H9 (cell line): ENCODE data around the gene C3orf49. TPM values are rescaled to one million over a fixed set of nuclear protein-coding genes. Genes with fewer than 3 reads are reported as not detected.

Source experiments
- DNase-seq: peaks from one replicate; pipeline ENCODE4 v3.0.0-alpha.2; 2017
- H2AFZ ChIP-seq: one replicate; pipeline ENCODE4 v1.6.1; 2013; ENCODE audit warnings: mild to moderate bottlenecking, low read length, control low read depth, moderate library complexity
- H2AK5ac ChIP-seq: 2 replicates; pipeline ENCODE4 v1.6.1; 2013; ENCODE audit warnings: low read length, control low read depth, mixed read lengths; ENCODE audit not compliant: insufficient read length
- H2BK120ac ChIP-seq: one replicate; pipeline ENCODE4 v1.6.1; 2013; ENCODE audit warnings: low read depth, mild to moderate bottlenecking, low read length, control low read depth, inconsistent platforms; ENCODE audit not compliant: poor library complexity, severe bottlenecking
- H2BK12ac ChIP-seq: 2 replicates; pipeline ENCODE4 v1.6.1; 2013; ENCODE audit warnings: low read length, control low read depth, mixed read lengths, low read depth; ENCODE audit not compliant: insufficient read length
- H2BK15ac ChIP-seq: 2 replicates; pipeline ENCODE4 v1.6.1; 2013; ENCODE audit warnings: low read depth, low read length, control low read depth
- H2BK20ac ChIP-seq: one replicate; pipeline ENCODE4 v1.6.1; 2013; ENCODE audit warnings: low read depth, mild to moderate bottlenecking, low read length, control low read depth, inconsistent platforms; ENCODE audit not compliant: poor library complexity, severe bottlenecking
- H2BK5ac ChIP-seq: 2 replicates; pipeline ENCODE4 v1.6.1; 2013; ENCODE audit warnings: low read length, control low read depth, mixed read lengths; ENCODE audit not compliant: insufficient read length
- H3K14ac ChIP-seq: 2 replicates; pipeline ENCODE4 v1.6.1; 2013; ENCODE audit warnings: low read length, control low read depth; ENCODE audit not compliant: insufficient read depth
- H3K18ac ChIP-seq: 2 replicates; pipeline ENCODE4 v1.6.1; 2013; ENCODE audit warnings: low read depth, mild to moderate bottlenecking, mixed read lengths, low read length, control low read depth; ENCODE audit not compliant: insufficient read length
- H3K23ac ChIP-seq: 2 replicates; pipeline ENCODE4 v1.6.1; 2013; ENCODE audit warnings: low read length, control low read depth, mixed read lengths, low read depth; ENCODE audit not compliant: insufficient read length
- H3K23me2 ChIP-seq: 2 replicates; pipeline ENCODE4 v1.6.1; 2013; ENCODE audit warnings: low read depth, mild to moderate bottlenecking, mixed read lengths, low read length, control low read depth; ENCODE audit not compliant: insufficient read length, poor library complexity, severe bottlenecking
- H3K27ac ChIP-seq: 2 replicates; pipeline ENCODE4 v1.5.1; 2013; ENCODE audit warnings: low read length, control low read depth, mixed read lengths, low read depth; ENCODE audit not compliant: insufficient read length
- H3K27me3 ChIP-seq: 2 replicates; pipeline ENCODE4 v1.6.1; 2013; ENCODE audit warnings: low read length, control low read depth, inconsistent platforms; ENCODE audit not compliant: insufficient read depth
- H3K4ac ChIP-seq: 2 replicates; pipeline ENCODE4 v1.6.1; 2013; ENCODE audit warnings: low read depth, mild to moderate bottlenecking, control low read depth, inconsistent platforms, low read length, moderate library complexity
- H3K4me1 ChIP-seq: 2 replicates; pipeline ENCODE4 v1.6.1; 2013; ENCODE audit warnings: low read length, control low read depth, inconsistent platforms; ENCODE audit not compliant: insufficient read depth
- H3K4me2 ChIP-seq: 2 replicates; pipeline ENCODE4 v1.6.1; 2013; ENCODE audit warnings: low read length, control low read depth, mixed read lengths; ENCODE audit not compliant: insufficient read length, insufficient read depth
- H3K56ac ChIP-seq: 2 replicates; pipeline ENCODE4 v1.6.1; 2013; ENCODE audit warnings: low read depth, mild to moderate bottlenecking, mixed read lengths, low read length, control low read depth; ENCODE audit not compliant: insufficient read length
- H3K79me1 ChIP-seq: 2 replicates; pipeline ENCODE4 v1.6.1; 2013; ENCODE audit warnings: low read depth, mild to moderate bottlenecking, moderate library complexity, low read length, control low read depth, inconsistent platforms; ENCODE audit not compliant: insufficient read depth, poor library complexity, severe bottlenecking
- H3K79me2 ChIP-seq: 2 replicates; pipeline ENCODE4 v1.6.1; 2013; ENCODE audit warnings: low read length, control low read depth, inconsistent platforms; ENCODE audit not compliant: insufficient read depth
- H3K9ac ChIP-seq: 2 replicates; pipeline ENCODE4 v1.6.1; 2013; ENCODE audit warnings: low read length, control low read depth, mixed read lengths; ENCODE audit not compliant: insufficient read length; ENCODE audit errors: extremely low read depth
- H3K9me3 ChIP-seq: one replicate; pipeline ENCODE4 v1.6.1; 2013; ENCODE audit warnings: low read depth, low read length, inconsistent platforms; ENCODE audit not compliant: control insufficient read depth
- H3T11ph ChIP-seq: one replicate; pipeline ENCODE4 v1.6.1; 2013; ENCODE audit warnings: mild to moderate bottlenecking, low read length, control low read depth, inconsistent platforms
- H4K20me1 ChIP-seq: one replicate; pipeline ENCODE4 v1.6.1; 2013; ENCODE audit not compliant: control insufficient read depth, insufficient read length, insufficient read depth
- H4K5ac ChIP-seq: 2 replicates; pipeline ENCODE4 v1.6.1; 2013; ENCODE audit warnings: low read depth, mild to moderate bottlenecking, mixed read lengths, low read length, control low read depth; ENCODE audit not compliant: insufficient read length
- H4K8ac ChIP-seq: replicated peaks from 2 replicates; pipeline ENCODE4 v1.6.1; 2013; ENCODE audit warnings: low read length, control low read depth, mixed read lengths, low read depth; ENCODE audit not compliant: insufficient read length
- H4K91ac ChIP-seq: 2 replicates; pipeline ENCODE4 v1.6.1; 2013; ENCODE audit warnings: low read depth, mild to moderate bottlenecking, moderate library complexity, mixed read lengths, low read length, control low read depth; ENCODE audit not compliant: insufficient read length
- H3K27ac Mint-ChIP-seq, 3 experiments: 2 replicates in 2 of 3; 3 replicates in 1 of 3; pipeline ENCODE4 v1.8.0; 2020 to 2021; ENCODE audit warnings: mixed read lengths in 3 of 3, mild to moderate bottlenecking in 1 of 3, moderate library complexity in 1 of 3
- H3K27me3 Mint-ChIP-seq: 2 replicates; pipeline ENCODE4 v1.8.0; 2021; ENCODE audit warnings: low read depth, mild to moderate bottlenecking, moderate library complexity, mixed read lengths
- H3K36me3 Mint-ChIP-seq, 3 experiments: 2 replicates in 2 of 3; 3 replicates in 1 of 3; pipeline ENCODE4 v1.8.0; 2020 to 2021; ENCODE audit warnings: low read depth in 3 of 3, mixed read lengths in 3 of 3; ENCODE audit not compliant: insufficient read depth in 1 of 3
- H3K4me1 Mint-ChIP-seq, 2 experiments: 2 replicates each; pipeline ENCODE4 v1.8.0; 2020; ENCODE audit warnings: mixed read lengths in 2 of 2
- H3K4me3 Mint-ChIP-seq, 2 experiments: 2 replicates in 1 of 2; 3 replicates in 1 of 2; pipeline ENCODE4 v1.8.0; 2020 to 2021; ENCODE audit warnings: mild to moderate bottlenecking in 2 of 2, mixed read lengths in 2 of 2, moderate library complexity in 1 of 2
- H3K9me3 Mint-ChIP-seq, 2 experiments: 2 replicates in 1 of 2; 3 replicates in 1 of 2; pipeline ENCODE4 v1.8.0; 2020; ENCODE audit warnings: mild to moderate bottlenecking in 2 of 2, mixed read lengths in 2 of 2, moderate library complexity in 1 of 2
- WGBS: extraction: QIAGEN DNeasy Blood & Tissue Kit; methylation state at CpG from one replicate; pipeline ENCODE4 v1.1.7; 2013; ENCODE audit warnings: missing lambda C conversion rate, low lambda C conversion rate, mixed read lengths; ENCODE audit not compliant: insufficient read length; ENCODE audit errors: extremely low coverage; 5-methylcytosine and 5-hydroxymethylcytosine counted together
- total RNA-seq: library from RNA; stranded (reverse); gene quantifications from 2 replicates; pipeline ENCODE4 v1.2.1, GENCODE V29; 2021
- TF ChIP-seq, protein P1 (sequence below): fragments of 200-600 bp; sonication (generic); conservative IDR thresholded peaks from 3 replicates; pipeline ENCODE4 v1.8.0; 2021; ENCODE audit warnings: antibody characterized with exemption, mild to moderate bottlenecking

C3orf49 gene
- total RNA-seq, 1 experiment from 2014 or later, result not detected

DNA sequence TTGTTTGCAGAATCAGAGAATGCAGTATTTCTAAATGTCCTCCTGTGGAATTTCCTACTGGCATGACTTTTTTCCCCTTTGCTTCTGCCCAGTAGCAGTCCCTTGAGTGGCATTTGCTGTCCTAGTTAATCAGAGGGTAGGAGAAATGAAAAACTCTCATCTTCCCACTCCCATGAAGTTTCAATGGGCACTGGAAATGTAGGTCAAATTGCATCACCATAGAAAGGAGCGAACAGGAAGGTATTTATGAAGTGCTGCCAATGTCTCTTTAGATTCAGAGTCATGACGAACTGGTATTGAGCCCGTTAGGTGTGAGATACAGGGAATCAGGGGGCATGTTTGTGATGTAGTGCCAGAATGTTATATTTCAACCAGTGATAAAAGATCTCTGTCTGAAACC is 67.8 kb downstream of the C3orf49 start:
- Histone ChIP-seq H3K79me1 (no peaks in the 10 kb centered on the region), H3K27me3 (no peaks in the 10 kb centered on the region), H3K23me2 (no peaks in the 10 kb centered on the region), H3K4ac (no peak overlapping the region), H2BK12ac (no peak overlapping the region), H2BK15ac (no peak overlapping the region), H4K5ac (no peak overlapping the region), H2AFZ (no peak overlapping the region), H2BK20ac (no peak overlapping the region), H2AK5ac (no peak overlapping the region), H3K23ac (no peak overlapping the region), H3K9me3 (no peaks in the 10 kb centered on the region), H3K4me1 (peaks cover 5% of the 10 kb centered on the region; the same call in 1 of the 2 replicates), H3K79me2 (no peaks in the 10 kb centered on the region), H4K20me1 (no peaks in the 10 kb centered on the region), H3K9ac (no peak overlapping the region), H2BK120ac (no peak overlapping the region), H4K8ac (no peak overlapping the region), H3K27ac (no peak overlapping the region), H2BK5ac (no peak overlapping the region), H3T11ph (no peak overlapping the region), H3K14ac (no peak overlapping the region), H3K56ac (no peak overlapping the region), H3K4me2 (no peak overlapping the region), H4K91ac (peak overlapping the region; percentile 29), H3K18ac (no peak overlapping the region)
- TF ChIP-seq, protein P1, sequence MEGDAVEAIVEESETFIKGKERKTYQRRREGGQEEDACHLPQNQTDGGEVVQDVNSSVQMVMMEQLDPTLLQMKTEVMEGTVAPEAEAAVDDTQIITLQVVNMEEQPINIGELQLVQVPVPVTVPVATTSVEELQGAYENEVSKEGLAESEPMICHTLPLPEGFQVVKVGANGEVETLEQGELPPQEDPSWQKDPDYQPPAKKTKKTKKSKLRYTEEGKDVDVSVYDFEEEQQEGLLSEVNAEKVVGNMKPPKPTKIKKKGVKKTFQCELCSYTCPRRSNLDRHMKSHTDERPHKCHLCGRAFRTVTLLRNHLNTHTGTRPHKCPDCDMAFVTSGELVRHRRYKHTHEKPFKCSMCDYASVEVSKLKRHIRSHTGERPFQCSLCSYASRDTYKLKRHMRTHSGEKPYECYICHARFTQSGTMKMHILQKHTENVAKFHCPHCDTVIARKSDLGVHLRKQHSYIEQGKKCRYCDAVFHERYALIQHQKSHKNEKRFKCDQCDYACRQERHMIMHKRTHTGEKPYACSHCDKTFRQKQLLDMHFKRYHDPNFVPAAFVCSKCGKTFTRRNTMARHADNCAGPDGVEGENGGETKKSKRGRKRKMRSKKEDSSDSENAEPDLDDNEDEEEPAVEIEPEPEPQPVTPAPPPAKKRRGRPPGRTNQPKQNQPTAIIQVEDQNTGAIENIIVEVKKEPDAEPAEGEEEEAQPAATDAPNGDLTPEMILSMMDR, result no peak
- WGBS, result no CpG with 5 or more reads among the region's 3 CpGs
- Mint-ChIP-seq H3K4me1 (peaks cover 12 to 13% of the 10 kb centered on the region in 2 experiments), H3K27me3 (no peaks in the 10 kb centered on the region), H3K9me3 (no peaks in the 10 kb centered on the region), H3K4me3 (no peak overlapping the region), H3K36me3 (peaks cover 0 to 2% (median 0%) of the 10 kb centered on the region in 3 experiments; a peak in 2 of 7 replicates), H3K27ac (no peak overlapping the region; a peak in 1 of 7 replicates)
- DNase-seq, result no peak
